Keratinocyte (primary cell): ENCODE results near the gene EIF2A.

Experiments
- EZH2 ChIP-seq: IDR thresholded peaks from one replicate; pipeline ENCODE4 v1.6.1; 2012; ENCODE audit warnings: inconsistent platforms, mild to moderate bottlenecking, low read length, moderate library complexity
- TF ChIP-seq, protein P1 (sequence below), 3 experiments: IDR thresholded peaks in 1 of 3; conservative IDR thresholded peaks in 1 of 3; optimal IDR thresholded peaks in 1 of 3; 2 replicates in 2 of 3; 3 replicates in 1 of 3; pipeline versions ENCODE3 to v1.5.1; 2011; ENCODE audit warnings: low read length in 3 of 3, mild to moderate bottlenecking in 3 of 3, moderate library complexity in 2 of 3, control low read depth in 1 of 3, inconsistent platforms in 1 of 3; ENCODE audit not compliant: insufficient read depth in 2 of 3; ENCODE audit errors: extremely low read depth in 1 of 3

DNA sequence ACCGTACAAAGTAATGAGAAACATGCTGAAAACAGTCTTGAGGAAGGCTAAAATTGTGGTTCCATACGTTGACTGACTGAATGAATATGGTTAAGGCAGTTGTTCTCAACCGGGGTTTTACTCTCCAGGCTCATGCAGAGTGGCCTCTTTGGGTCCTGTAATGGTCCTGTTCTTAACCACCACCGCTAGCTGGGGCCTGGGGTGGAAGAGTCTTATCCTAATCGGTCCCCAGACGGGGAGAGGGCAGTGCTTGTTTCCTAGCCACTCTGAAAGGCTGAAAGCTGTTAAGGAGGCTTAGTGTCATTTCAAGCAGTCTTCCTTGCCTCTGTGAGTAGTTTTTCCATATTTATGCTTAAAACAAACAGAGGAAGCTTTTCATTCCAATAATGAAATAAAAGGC lies 88.5 kb downstream of the EIF2A start:
- TF ChIP-seq, protein P1, sequence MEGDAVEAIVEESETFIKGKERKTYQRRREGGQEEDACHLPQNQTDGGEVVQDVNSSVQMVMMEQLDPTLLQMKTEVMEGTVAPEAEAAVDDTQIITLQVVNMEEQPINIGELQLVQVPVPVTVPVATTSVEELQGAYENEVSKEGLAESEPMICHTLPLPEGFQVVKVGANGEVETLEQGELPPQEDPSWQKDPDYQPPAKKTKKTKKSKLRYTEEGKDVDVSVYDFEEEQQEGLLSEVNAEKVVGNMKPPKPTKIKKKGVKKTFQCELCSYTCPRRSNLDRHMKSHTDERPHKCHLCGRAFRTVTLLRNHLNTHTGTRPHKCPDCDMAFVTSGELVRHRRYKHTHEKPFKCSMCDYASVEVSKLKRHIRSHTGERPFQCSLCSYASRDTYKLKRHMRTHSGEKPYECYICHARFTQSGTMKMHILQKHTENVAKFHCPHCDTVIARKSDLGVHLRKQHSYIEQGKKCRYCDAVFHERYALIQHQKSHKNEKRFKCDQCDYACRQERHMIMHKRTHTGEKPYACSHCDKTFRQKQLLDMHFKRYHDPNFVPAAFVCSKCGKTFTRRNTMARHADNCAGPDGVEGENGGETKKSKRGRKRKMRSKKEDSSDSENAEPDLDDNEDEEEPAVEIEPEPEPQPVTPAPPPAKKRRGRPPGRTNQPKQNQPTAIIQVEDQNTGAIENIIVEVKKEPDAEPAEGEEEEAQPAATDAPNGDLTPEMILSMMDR (optimal IDR thresholded peaks at IDR 0.05 in 1 of 3, IDR thresholded peaks at IDR 0.05 in 1 of 3, conservative IDR thresholded peaks at IDR 0.05 in 1 of 3; ENCODE audit: extremely low read depth in 1 of 3, insufficient read depth in 2 of 3, low read length in 3 of 3), result no peak
- no peak for TF ChIP-seq EZH2
